ENCODE data around the gene ACTRT2.

ACTRT2 gene

DNA sequence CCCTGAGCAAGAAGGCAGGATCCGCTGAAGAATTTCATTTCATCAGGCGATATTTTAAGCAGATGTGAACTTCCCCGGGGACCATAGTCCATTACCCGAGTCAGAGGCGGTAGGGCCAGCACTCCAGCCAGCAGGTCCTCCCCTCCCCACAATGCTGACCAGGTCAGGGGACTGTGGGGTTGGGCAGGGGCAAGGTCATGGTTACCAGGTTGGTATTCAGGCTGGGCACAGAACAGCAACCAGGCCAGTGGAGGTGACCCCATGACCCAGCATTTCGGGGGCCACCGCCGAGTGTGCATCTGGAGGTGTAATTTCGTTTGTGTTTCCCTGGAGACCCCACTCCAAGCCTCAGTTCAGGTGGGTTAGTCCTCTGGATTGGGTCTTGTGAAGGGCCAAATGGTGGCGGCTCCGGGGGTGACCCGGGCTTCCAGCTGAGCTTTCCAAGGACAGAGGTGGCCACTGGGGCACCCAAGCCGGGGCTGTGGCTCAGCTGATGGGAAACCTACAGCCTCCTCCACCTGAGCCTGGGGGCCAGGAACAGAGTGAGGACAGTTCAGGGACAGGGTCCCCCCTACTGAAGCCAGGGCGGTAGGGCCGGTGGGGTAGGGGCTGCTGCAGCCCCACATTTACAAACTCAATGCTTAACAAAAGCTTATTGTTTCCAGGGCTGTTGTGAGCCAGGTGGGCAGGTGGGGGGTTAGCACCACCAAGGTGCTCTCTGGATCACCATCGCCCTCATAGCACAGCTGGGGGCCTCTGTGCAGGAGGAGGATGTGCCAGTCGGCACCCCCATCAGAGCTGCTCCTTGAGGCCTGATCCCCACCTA, 50.5 kb downstream of the ACTRT2 start:
- DNase-seq, result no peak

Data from NCI-H345 (cell line).